Measurements from ENCODE around the gene C20orf144.

The C20orf144 gene

GRCh38 chr20:33666293-33667244 lies 4.4 kb downstream of the C20orf144 start, which contains the start of gene ACTL10:
Gene ACTL10, plus strand, starts transcription at chr20:33666943. Its CDS starts 555 bp downstream, at chr20:33667498.
- peak; percentile 79 for DNase-seq

GRCh38 chr20:33667245-33667675 lies 5.1 kb downstream of the C20orf144 start:
- peak; percentile 48 for DNase-seq

GRCh38 chr20:33667676-33668465 lies 5.7 kb downstream of the C20orf144 start:
- DNase-seq: peak; percentile 78

GRCh38 chr20:33668466-33669155 lies 6.5 kb downstream of the C20orf144 start:
- no peak for DNase-seq

GRCh38 chr20:33669224-33669623 lies 7.1 kb downstream of the C20orf144 start:
- DNase-seq: no peak

GRCh38 chr20:33669873-33670640 lies 7.9 kb downstream of the C20orf144 start:
- DNase-seq: no peak

- DNase-seq: no peak
Observed at GRCh38 chr20:33670715-33671499, 8.8 kb downstream of the C20orf144 start.

GRCh38 chr20:33671573-33672288 lies 9.6 kb downstream of the C20orf144 start:
- DNase-seq: no peak

GRCh38 chr20:33672426-33673113 lies 10.4 kb downstream of the C20orf144 start:
- no peak for DNase-seq

- DNase-seq: no peak
Observed at GRCh38 chr20:33673114-33673409, 10.9 kb downstream of the C20orf144 start.

- DNase-seq: no peak
Observed at GRCh38 chr20:33673410-33674293, 11.5 kb downstream of the C20orf144 start.

- DNase-seq: peak; percentile 54
Observed at GRCh38 chr20:33674294-33675135, 12.4 kb downstream of the C20orf144 start, which contains the start of gene NECAB3. Gene NECAB3, minus strand, starts transcription at chr20:33674428. Its CDS starts 76 bp downstream, at chr20:33674352.

- DNase-seq: no peak
Observed at GRCh38 chr20:33675136-33675959, 13.2 kb downstream of the C20orf144 start.

GRCh38 chr20:33676121-33676520 lies 14.0 kb downstream of the C20orf144 start:
- DNase-seq: no peak

GRCh38 chr20:33676652-33677645 lies 14.8 kb downstream of the C20orf144 start:
- no peak for DNase-seq
